ENCODE measurements around the gene PEX3. TPM values are rescaled to one million over a fixed set of nuclear protein-coding genes. Genes with fewer than 3 reads are reported as not detected.

Gene PEX3
- total RNA-seq, 1 experiment from 2014 or later, result 17.9 TPM

DNA sequence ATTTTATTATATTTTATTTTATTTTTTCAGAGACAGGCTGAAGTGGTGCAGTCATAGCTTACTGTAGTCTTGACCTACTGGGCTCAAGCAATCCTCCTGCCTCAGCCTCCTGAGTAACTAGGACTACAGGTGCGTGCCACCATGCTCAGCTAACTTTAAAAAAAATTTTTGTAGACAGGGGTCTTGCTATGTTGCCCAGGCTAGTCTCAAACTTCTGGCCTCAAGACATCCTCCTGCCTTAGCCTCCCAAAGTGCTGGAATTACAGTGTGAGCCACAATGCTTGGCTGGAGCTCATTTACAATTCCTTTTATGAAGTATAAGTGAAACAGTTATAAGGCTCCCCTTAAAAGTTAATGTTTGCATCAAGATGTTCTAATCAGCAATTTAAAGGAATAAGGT, 46.4 kb downstream of the PEX3 start:
- no peaks in the 10 kb centered on the region for H3K27me3 ChIP-seq (ENCODE audit: insufficient read depth, low read length)
- no peaks in the 10 kb centered on the region for H3K9me3 Mint-ChIP-seq
- no peak overlapping the region for H3K27ac ChIP-seq (ENCODE audit: insufficient read length, low read depth, low read length)
- H2BK5ac ChIP-seq (ENCODE audit: insufficient read length, low read length), result no peak overlapping the region
- no peaks in the 10 kb centered on the region for H3K9me3 ChIP-seq (ENCODE audit: control insufficient read depth, low read depth, low read length)
- H3K4me1 ChIP-seq (ENCODE audit: insufficient read depth, low read length), result no peaks in the 10 kb centered on the region
- H3K4ac ChIP-seq (ENCODE audit: low read depth, low read length), result no peak overlapping the region
- no peaks in the 10 kb centered on the region for H3K79me1 ChIP-seq (ENCODE audit: insufficient read depth, low read depth, low read length, poor library complexity, severe bottlenecking)
- H2BK20ac ChIP-seq (ENCODE audit: low read depth, low read length, poor library complexity, severe bottlenecking), result no peak overlapping the region
- H2BK15ac ChIP-seq (ENCODE audit: low read depth, low read length), result no peak overlapping the region
- no peaks in the 10 kb centered on the region for H3K23me2 ChIP-seq (ENCODE audit: insufficient read length, low read depth, low read length, poor library complexity, severe bottlenecking)
- H3K56ac ChIP-seq (ENCODE audit: insufficient read length, low read depth, low read length), result no peak overlapping the region
- no peak overlapping the region for H4K8ac ChIP-seq (replicated peaks; ENCODE audit: insufficient read length, low read depth, low read length)
- no peak overlapping the region for H3K4me2 ChIP-seq (ENCODE audit: insufficient read depth, insufficient read length, low read length)
- no peak overlapping the region for H4K91ac ChIP-seq (ENCODE audit: insufficient read length, low read depth, low read length)
- WGBS (ENCODE audit: extremely low coverage, insufficient read length, low lambda C conversion rate), result no CpG with 5 or more reads among the region's 1 CpG
- H3K18ac ChIP-seq (ENCODE audit: insufficient read length, low read depth, low read length), result no peak overlapping the region
- H2AK5ac ChIP-seq (ENCODE audit: insufficient read length, low read length), result no peak overlapping the region
- H3K27ac Mint-ChIP-seq, result no peak overlapping the region
- no peak overlapping the region for H3K4me3 Mint-ChIP-seq
- no peak overlapping the region for H2AFZ ChIP-seq (ENCODE audit: low read length)
- DNase-seq, result no peak
- no peaks in the 10 kb centered on the region for H4K20me1 ChIP-seq (ENCODE audit: control insufficient read depth, insufficient read depth, insufficient read length)
- no peaks in the 10 kb centered on the region for H3K4me1 Mint-ChIP-seq
- H3K36me3 Mint-ChIP-seq (ENCODE audit: insufficient read depth in 1 of 3, low read depth in 3 of 3), result peaks cover 9 to 68% (median 42%) of the 10 kb centered on the region in 3 experiments; a peak in 6 of 7 replicates
- no peak overlapping the region for H3K14ac ChIP-seq (ENCODE audit: insufficient read depth, low read length)
- H3K79me2 ChIP-seq (ENCODE audit: insufficient read depth, low read length), result no peaks in the 10 kb centered on the region
- H4K5ac ChIP-seq (ENCODE audit: insufficient read length, low read depth, low read length), result no peak overlapping the region
- no peaks in the 10 kb centered on the region for H3K27me3 Mint-ChIP-seq (ENCODE audit: low read depth)
- H3T11ph ChIP-seq (ENCODE audit: low read length), result no peak overlapping the region
- no peak overlapping the region for H3K23ac ChIP-seq (ENCODE audit: insufficient read length, low read depth, low read length)
- H2BK120ac ChIP-seq (ENCODE audit: low read depth, low read length, poor library complexity, severe bottlenecking), result no peak overlapping the region
- no peak overlapping the region for H2BK12ac ChIP-seq (ENCODE audit: insufficient read length, low read depth, low read length)
- TF ChIP-seq, protein P1, sequence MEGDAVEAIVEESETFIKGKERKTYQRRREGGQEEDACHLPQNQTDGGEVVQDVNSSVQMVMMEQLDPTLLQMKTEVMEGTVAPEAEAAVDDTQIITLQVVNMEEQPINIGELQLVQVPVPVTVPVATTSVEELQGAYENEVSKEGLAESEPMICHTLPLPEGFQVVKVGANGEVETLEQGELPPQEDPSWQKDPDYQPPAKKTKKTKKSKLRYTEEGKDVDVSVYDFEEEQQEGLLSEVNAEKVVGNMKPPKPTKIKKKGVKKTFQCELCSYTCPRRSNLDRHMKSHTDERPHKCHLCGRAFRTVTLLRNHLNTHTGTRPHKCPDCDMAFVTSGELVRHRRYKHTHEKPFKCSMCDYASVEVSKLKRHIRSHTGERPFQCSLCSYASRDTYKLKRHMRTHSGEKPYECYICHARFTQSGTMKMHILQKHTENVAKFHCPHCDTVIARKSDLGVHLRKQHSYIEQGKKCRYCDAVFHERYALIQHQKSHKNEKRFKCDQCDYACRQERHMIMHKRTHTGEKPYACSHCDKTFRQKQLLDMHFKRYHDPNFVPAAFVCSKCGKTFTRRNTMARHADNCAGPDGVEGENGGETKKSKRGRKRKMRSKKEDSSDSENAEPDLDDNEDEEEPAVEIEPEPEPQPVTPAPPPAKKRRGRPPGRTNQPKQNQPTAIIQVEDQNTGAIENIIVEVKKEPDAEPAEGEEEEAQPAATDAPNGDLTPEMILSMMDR (conservative IDR thresholded peaks at IDR 0.05), result no peak
- no peak overlapping the region for H3K9ac ChIP-seq (ENCODE audit: extremely low read depth, insufficient read length, low read length)
